LNCAP (cell line): ENCODE results near the gene BRDT.

Experiments
- TF ChIP-seq, protein P1 (sequence below): fragments of 450-650 bp; IDR thresholded peaks from 2 replicates; pipeline ENCODE4 v1.5.1; 2017; ENCODE audit warnings: mild to moderate bottlenecking

The BRDT gene

DNA sequence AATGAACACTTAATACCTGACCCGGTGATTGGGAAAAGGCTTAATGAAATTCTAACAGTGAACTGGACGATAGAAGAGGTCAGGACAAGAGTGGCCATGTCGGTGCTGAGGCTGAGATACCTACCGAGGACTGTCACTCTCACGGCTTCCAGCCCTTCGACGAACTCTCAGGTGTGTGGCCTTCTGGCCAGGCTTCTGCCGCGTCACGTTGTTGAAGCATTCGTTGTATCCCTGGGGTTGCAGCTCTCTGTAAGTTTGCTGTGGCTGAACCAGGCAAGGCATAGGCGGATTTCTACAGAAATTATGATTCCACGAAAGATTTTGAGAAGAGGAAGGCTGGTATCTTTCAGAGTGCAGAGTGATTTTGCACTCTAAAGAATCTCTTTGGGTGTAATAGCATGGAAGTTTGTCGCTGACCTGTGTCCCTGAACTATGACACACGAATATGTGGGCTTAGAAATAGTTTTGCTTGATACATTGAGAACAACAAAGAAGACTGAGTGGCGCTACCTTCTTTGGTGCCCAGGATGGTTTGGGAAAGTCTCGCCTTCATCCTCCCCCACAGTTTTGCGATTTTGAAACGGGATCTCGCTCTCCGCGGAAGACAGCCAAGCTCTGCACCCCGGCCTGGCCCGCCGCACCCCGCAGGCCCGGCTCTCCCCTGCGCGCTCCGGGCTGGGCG is 80.2 kb downstream of the BRDT start:
- TF ChIP-seq, protein P1, sequence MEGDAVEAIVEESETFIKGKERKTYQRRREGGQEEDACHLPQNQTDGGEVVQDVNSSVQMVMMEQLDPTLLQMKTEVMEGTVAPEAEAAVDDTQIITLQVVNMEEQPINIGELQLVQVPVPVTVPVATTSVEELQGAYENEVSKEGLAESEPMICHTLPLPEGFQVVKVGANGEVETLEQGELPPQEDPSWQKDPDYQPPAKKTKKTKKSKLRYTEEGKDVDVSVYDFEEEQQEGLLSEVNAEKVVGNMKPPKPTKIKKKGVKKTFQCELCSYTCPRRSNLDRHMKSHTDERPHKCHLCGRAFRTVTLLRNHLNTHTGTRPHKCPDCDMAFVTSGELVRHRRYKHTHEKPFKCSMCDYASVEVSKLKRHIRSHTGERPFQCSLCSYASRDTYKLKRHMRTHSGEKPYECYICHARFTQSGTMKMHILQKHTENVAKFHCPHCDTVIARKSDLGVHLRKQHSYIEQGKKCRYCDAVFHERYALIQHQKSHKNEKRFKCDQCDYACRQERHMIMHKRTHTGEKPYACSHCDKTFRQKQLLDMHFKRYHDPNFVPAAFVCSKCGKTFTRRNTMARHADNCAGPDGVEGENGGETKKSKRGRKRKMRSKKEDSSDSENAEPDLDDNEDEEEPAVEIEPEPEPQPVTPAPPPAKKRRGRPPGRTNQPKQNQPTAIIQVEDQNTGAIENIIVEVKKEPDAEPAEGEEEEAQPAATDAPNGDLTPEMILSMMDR: no peak

DNA sequence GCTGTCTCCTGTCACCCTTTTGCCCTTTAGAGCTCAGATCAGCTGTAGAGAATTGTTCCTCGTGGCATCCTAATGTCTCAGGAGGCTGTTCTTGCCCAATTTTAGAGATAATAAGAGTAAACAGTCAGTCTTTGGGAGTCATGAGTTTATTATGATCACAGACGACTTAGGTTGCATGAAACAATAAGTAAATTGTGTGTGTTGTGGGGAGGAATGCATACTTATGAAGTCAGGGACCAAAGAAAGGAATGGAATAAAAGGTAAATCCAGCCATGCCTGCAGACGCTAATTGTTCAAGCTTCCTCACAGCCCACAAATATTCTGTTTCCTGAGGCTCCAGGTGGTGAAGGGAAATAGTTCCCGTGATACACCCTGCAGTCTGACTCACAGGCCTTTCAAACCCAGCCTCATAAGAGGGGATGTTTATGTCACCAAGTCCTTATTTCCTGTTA is 81.5 kb downstream of the BRDT start:
- TF ChIP-seq, protein P1: no peak

DNA sequence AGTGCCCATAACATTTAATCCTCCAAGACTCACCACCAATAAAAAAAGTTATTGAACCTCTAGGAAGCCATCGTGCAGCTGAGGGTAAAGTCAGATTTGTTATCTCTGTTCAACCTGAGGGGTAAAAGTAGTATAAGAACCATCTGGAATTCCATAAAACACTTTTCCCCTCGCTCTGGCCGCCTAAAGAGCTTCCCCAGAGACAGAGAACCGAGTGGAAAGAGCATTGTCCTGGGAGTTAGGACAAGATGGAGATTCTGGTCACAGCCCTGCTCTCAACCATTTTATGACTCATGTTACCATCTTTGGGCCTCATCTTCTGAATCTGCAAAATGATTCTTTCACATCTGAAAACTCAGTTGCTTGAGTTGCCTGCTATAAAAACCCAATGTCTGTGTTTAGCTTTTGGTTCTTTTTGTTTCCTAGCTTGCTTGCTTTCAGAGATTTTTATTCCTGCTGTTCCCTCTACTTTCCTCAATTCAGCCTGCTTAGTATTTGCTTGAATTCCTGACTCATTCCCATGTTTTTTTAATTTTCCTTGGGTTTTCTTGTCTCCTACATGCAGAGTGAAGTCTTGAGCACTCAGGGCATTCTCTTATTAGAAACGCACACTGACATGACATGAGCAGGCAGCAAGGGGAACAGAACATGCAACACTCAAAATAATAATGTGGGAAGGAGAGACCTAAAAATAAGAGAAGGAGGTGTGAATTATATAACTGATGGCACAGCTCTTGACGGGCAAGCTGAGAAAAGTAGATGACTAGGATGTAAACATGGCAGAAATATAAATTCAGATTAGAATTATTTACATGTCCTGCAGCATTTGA is 82.3 kb downstream of the BRDT start:
- TF ChIP-seq, protein P1: no peak

DNA sequence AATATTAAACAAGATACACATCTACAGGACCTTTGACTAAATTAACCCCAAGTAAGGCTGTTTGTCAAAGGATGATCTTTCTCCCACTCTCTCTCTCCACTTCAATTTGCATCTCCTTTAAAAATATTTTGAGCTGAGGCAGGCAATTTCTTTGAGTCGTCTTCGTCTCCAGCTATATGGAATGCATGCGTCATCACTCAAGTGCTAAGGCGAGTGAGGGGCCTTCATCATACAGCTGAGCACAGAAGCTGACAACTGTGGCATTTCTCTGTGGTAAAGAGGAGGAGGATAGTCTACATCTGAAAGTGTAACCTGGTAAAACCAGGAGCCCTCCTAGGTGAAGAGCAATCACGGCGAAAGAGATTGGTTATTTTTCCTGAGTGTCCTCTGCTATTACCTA is 88.2 kb downstream of the BRDT start:
- TF ChIP-seq, protein P1: no peak

DNA sequence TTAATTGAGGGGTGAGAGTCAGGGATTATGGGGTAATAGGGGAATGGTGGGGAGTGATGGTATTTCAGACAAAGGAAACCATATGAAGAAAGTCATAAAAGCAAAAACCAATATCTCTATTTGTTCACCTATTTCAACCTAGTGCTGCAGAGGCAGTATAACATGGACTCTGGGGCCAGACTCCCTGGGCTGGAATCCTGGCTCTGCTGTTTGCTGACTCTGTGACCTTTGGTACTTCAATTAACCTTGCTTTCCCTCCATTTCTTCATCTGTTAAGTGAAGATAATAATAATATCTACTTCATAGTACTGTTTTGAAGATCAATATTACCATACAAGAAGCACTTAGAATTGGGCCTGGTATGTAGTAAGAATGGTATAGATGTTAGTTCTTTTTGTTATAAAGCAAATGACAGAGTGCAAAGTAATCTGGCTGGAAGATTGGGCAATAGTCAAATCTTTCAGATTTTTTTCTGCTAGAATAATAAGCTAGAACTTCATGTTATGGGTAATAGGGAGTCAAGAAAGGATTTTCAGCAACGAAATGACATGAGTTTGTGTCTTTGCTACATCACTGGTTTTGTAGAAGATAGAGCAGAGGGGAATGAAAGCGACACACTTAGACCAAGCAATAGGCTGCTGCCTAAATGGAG is 89.6 kb downstream of the BRDT start:
- TF ChIP-seq, protein P1: no peak

DNA sequence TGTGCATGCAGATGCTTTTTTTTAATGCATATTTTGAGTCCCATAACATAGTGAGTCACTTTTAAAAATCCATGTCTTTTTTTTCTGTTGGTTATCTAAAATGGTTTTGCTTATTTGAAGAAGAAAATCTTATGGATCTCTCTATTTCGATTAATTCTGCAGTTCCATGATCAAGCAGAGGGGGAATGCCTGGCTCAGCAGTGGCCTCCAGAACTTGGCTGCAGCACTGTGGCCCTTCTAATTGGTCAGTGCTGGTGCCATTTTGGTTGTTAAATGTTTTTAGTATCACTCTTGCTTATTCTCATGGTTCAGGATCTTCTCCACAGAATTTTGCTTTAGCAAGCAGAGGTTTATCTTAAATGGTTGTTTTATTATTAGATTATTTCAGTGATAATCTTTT is 91.8 kb downstream of the BRDT start:
- TF ChIP-seq, protein P1: no peak

DNA sequence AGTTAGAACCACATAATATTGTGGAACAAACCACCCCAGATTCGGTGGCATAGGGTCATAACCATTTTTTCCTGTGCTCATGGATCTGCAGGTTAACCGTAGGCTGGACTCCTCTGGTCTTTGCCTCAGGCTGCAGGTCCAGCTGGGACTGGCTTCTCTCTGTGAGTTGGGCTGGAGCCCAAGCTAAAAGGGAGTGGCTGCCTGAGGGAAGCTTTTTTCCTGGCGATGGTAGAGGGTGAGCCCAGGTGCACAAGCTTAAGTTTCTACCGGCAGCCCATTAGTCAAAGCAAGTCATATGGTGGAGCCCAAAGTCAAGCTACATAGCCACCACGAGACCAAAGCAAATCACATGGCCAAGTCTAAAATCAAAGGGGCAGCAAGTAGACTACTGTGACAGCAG is 94.4 kb downstream of the BRDT start:
- TF ChIP-seq, protein P1: no peak
